RPMI7951 (cell line): ENCODE measurements around the gene ZC3H12A. TPM values are rescaled to one million over a fixed set of nuclear protein-coding genes. Genes with fewer than 3 reads are reported as not detected.

Experiments used
- DNase-seq: peaks from one replicate; pipeline ENCODE4 v3.0.0-alpha.2; 2012; ENCODE audit warnings: low read depth
- total RNA-seq: library from RNA; depleted of rRNA; stranded (reverse); fragments of >200 nt; shearing (Covaris generic); gene quantifications from 2 replicates; pipeline ENCODE4 v1.2.3, GENCODE V29; 2014; rRNA removed

Gene ZC3H12A
- 4.6 and 7.3 TPM in 2 replicates for total RNA-seq

- peak; percentile 88 for DNase-seq
These were observed at the start of gene ZC3H12A for GRCh38 chr1:37474046-37474696. TSS of gene ZC3H12A (plus strand) at chr1:37474580. CDS start at chr1:37475497, 917 bp downstream.

GRCh38 chr1:37425221-37425620 lies 49.2 kb upstream of the ZC3H12A start:
- no peak for DNase-seq

GRCh38 chr1:37429029-37429428 lies 45.4 kb upstream of the ZC3H12A start:
- DNase-seq: no peak

- DNase-seq: no peak
These were observed 44.0 kb upstream of the ZC3H12A start for GRCh38 chr1:37430103-37430985.

- DNase-seq: no peak
These were observed 41.7 kb upstream of the ZC3H12A start for GRCh38 chr1:37432716-37433115.

GRCh38 chr1:37433171-37433570 lies 41.2 kb upstream of the ZC3H12A start:
- DNase-seq: no peak

GRCh38 chr1:37434292-37435225 lies 39.8 kb upstream of the ZC3H12A start:
- DNase-seq: peak; percentile 41

- DNase-seq: no peak
These were observed 37.3 kb upstream of the ZC3H12A start for GRCh38 chr1:37437087-37437486.

- no peak for DNase-seq
These were observed 36.1 kb upstream of the ZC3H12A start for GRCh38 chr1:37438037-37438868.

- no peak for DNase-seq
These were observed 35.5 kb upstream of the ZC3H12A start for GRCh38 chr1:37438869-37439343.

GRCh38 chr1:37439349-37439995 lies 34.9 kb upstream of the ZC3H12A start:
- DNase-seq: no peak

- no peak for DNase-seq
These were observed 32.9 kb upstream of the ZC3H12A start for GRCh38 chr1:37441490-37441889.

- DNase-seq: no peak
These were observed 32.2 kb upstream of the ZC3H12A start for GRCh38 chr1:37442139-37442538.

- no peak for DNase-seq
These were observed 31.7 kb upstream of the ZC3H12A start for GRCh38 chr1:37442644-37443043.

- DNase-seq: no peak
These were observed 27.5 kb upstream of the ZC3H12A start for GRCh38 chr1:37446874-37447273.

- no peak for DNase-seq
These were observed 26.2 kb upstream of the ZC3H12A start for GRCh38 chr1:37448185-37448584.

GRCh38 chr1:37448691-37449417 lies 25.5 kb upstream of the ZC3H12A start:
- peak; percentile 68 for DNase-seq

- DNase-seq: no peak
These were observed 24.4 kb upstream of the ZC3H12A start for GRCh38 chr1:37449936-37450335.

- DNase-seq: no peak
These were observed 22.0 kb upstream of the ZC3H12A start for GRCh38 chr1:37452416-37452815.

GRCh38 chr1:37453647-37454046 lies 20.7 kb upstream of the ZC3H12A start:
- peak; percentile 48 for DNase-seq
